PC-9 (cell line): ENCODE data around the gene MPL.

ENCODE experiments used
- EZH2 ChIP-seq: fragments of 200-600 bp; sonication (generic); IDR thresholded peaks from 2 replicates; pipeline ENCODE4 v1.8.0; 2017; ENCODE audit warnings: antibody characterized with exemption, low read depth
- TF ChIP-seq, protein P1 (sequence below): fragments of 200-600 bp; sonication (generic); conservative IDR thresholded peaks from 2 replicates; pipeline ENCODE4 v1.6.1; 2017; ENCODE audit warnings: mixed run types, antibody characterized with exemption, mild to moderate bottlenecking, moderate library complexity

DNA sequence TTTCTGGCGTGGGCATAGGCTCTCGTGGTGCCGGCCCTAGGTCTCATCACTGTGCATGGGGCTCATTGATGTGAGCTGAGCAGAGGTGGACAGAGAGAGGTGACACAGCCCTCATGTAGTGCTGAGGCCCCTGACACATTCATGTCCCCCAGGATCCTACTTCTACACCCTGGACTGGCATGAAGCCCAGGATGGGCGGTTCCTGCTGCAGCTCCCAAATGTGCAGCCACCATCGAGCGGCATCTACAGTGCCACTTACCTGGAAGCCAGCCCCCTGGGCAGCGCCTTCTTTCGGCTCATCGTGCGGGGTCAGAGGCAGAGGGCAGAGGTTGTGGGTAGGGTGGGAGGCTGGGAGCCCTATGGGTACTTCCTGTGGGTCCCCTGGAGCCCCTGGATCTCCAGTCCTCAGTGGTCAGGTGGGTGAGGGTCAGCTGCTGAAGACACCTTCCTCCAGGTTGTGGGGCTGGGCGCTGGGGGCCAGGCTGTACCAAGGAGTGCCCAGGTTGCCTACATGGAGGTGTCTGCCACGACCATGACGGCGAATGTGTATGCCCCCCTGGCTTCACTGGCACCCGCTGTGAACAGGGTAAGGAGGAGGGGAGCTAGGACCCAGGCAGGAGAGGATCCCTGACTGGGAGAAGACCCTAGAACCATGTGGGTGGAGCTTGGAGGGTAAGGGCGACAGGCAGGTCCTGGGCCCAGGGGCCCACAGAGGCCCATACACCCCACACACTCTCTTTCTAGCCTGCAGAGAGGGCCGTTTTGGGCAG lies 30.7 kb upstream of the MPL start:
- TF ChIP-seq, protein P1, sequence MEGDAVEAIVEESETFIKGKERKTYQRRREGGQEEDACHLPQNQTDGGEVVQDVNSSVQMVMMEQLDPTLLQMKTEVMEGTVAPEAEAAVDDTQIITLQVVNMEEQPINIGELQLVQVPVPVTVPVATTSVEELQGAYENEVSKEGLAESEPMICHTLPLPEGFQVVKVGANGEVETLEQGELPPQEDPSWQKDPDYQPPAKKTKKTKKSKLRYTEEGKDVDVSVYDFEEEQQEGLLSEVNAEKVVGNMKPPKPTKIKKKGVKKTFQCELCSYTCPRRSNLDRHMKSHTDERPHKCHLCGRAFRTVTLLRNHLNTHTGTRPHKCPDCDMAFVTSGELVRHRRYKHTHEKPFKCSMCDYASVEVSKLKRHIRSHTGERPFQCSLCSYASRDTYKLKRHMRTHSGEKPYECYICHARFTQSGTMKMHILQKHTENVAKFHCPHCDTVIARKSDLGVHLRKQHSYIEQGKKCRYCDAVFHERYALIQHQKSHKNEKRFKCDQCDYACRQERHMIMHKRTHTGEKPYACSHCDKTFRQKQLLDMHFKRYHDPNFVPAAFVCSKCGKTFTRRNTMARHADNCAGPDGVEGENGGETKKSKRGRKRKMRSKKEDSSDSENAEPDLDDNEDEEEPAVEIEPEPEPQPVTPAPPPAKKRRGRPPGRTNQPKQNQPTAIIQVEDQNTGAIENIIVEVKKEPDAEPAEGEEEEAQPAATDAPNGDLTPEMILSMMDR, result no peak
- TF ChIP-seq EZH2, result no peak
